Testis (tissue), 2 donors: ENCODE results near the gene TCF3.

Experiments
- POLR2A ChIP-seq: fragments of 450-650 bp; IDR thresholded peaks from one replicate; pipeline ENCODE4 v1.6.1; 2017; ENCODE audit warnings: antibody characterized with exemption, mild to moderate bottlenecking, moderate library complexity
- TF ChIP-seq, protein P1 (sequence below), 3 experiments: fragments of 450-650 bp in 2 of 3; fragments of 200-600 bp in 1 of 3; sonication (generic) in 1 of 3; IDR thresholded peaks; one replicate each; pipeline ENCODE4 v1.5.1; 2016 to 2019; ENCODE audit warnings: antibody characterized with exemption in 3 of 3, mild to moderate bottlenecking in 2 of 3, moderate library complexity in 1 of 3

GRCh38 chr19:1576242-1577089 is 75.9 kb downstream of the TCF3 start:
- TF ChIP-seq, protein P1, sequence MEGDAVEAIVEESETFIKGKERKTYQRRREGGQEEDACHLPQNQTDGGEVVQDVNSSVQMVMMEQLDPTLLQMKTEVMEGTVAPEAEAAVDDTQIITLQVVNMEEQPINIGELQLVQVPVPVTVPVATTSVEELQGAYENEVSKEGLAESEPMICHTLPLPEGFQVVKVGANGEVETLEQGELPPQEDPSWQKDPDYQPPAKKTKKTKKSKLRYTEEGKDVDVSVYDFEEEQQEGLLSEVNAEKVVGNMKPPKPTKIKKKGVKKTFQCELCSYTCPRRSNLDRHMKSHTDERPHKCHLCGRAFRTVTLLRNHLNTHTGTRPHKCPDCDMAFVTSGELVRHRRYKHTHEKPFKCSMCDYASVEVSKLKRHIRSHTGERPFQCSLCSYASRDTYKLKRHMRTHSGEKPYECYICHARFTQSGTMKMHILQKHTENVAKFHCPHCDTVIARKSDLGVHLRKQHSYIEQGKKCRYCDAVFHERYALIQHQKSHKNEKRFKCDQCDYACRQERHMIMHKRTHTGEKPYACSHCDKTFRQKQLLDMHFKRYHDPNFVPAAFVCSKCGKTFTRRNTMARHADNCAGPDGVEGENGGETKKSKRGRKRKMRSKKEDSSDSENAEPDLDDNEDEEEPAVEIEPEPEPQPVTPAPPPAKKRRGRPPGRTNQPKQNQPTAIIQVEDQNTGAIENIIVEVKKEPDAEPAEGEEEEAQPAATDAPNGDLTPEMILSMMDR (IDR thresholded peaks at IDR 0.05): no peak
- TF ChIP-seq POLR2A: no peak
